Naive thymus-derived CD4-positive, alpha-beta T cell (primary cell): Measurements from ENCODE around the gene METTL27. TPM values are rescaled to one million over a fixed set of nuclear protein-coding genes. Genes with fewer than 3 reads are reported as not detected.

Experiments used
- ATAC-seq: fragments of 150-1000 bp; cut with Tn5 transposase; 2 replicates; pipeline ENCODE4 v1.10.0; 2021; ENCODE audit warnings: mild to moderate bottlenecking, moderate library complexity
- CTCF ChIA-PET: fragments of 350-600 bp; sonication (Branson Sonifier 250); formaldehyde crosslinking; loops from one replicate; lab custom pipeline; 2021; ENCODE audit warnings: antibody characterized with exemption; lab: Charles Lee
- POLR2A ChIA-PET: fragments of 350-600 bp; sonication (Branson Sonifier 250); formaldehyde crosslinking; loops from one replicate; lab custom pipeline; 2021; ENCODE audit warnings: antibody characterized with exemption, inconsistent platforms; lab: Charles Lee
- DNase-seq, 9 donors: peaks; one replicate each; pipeline versions ENCODE4 v3.0.0 to v3.0.0-alpha.2; 2020 to 2022; ENCODE audit warnings: mixed read lengths in 1 of 9
- H3K27ac ChIP-seq: one replicate; pipeline ENCODE4 v1.7.0; 2013; ENCODE audit warnings: mild to moderate bottlenecking, low read depth, low read length, moderate library complexity
- H3K27me3 ChIP-seq, 2 donors: one replicate each; pipeline ENCODE4 v1.7.0; 2013; ENCODE audit warnings: low read length in 2 of 2, mild to moderate bottlenecking in 2 of 2, moderate library complexity in 2 of 2; ENCODE audit not compliant: control insufficient read depth in 2 of 2, insufficient read depth in 2 of 2
- H3K36me3 ChIP-seq, 3 experiments: 1 replicate in 2 of 3; 2 replicates in 1 of 3; pipeline ENCODE4 v1.7.0; 2013; ENCODE audit warnings: low read length in 3 of 3, mild to moderate bottlenecking in 3 of 3, moderate library complexity in 1 of 3; ENCODE audit not compliant: insufficient read depth in 3 of 3, control insufficient read depth in 2 of 3
- H3K4me1 ChIP-seq, 2 donors: one replicate each; pipeline ENCODE4 v1.7.0; 2013; ENCODE audit warnings: low read length in 2 of 2, mild to moderate bottlenecking in 2 of 2, moderate library complexity in 1 of 2; ENCODE audit not compliant: control insufficient read depth in 2 of 2, insufficient read depth in 2 of 2
- H3K4me3 ChIP-seq: 2 replicates; pipeline ENCODE4 v1.7.0; 2013; ENCODE audit warnings: mild to moderate bottlenecking, low read length
- H3K9me3 ChIP-seq, 3 experiments: 1 replicate in 2 of 3; 2 replicates in 1 of 3; pipeline ENCODE4 v1.7.0; 2013; ENCODE audit warnings: low read length in 3 of 3; ENCODE audit not compliant: control insufficient read depth in 2 of 3
- H3K27ac Mint-ChIP-seq, 9 donors: one replicate each; pipeline ENCODE4 v1.8.0; 2020 to 2022; ENCODE audit warnings: mixed read lengths in 9 of 9, mild to moderate bottlenecking in 8 of 9, moderate library complexity in 5 of 9, inconsistent platforms in 2 of 9
- H3K27me3 Mint-ChIP-seq, 5 donors: one replicate each; pipeline ENCODE4 v1.8.0; 2021 to 2022; ENCODE audit warnings: mixed read lengths in 5 of 5, mild to moderate bottlenecking in 1 of 5
- H3K36me3 Mint-ChIP-seq, 5 donors: one replicate each; pipeline ENCODE4 v1.8.0; 2020 to 2022; ENCODE audit warnings: mixed read lengths in 5 of 5, mild to moderate bottlenecking in 3 of 5, inconsistent platforms in 1 of 5
- H3K4me1 Mint-ChIP-seq, 7 donors: one replicate each; pipeline ENCODE4 v1.8.0; 2020 to 2022; ENCODE audit warnings: mixed read lengths in 7 of 7, mild to moderate bottlenecking in 3 of 7, inconsistent platforms in 1 of 7
- H3K4me3 Mint-ChIP-seq, 10 donors: one replicate each; pipeline ENCODE4 v1.8.0; 2020 to 2022; ENCODE audit warnings: mild to moderate bottlenecking in 10 of 10, mixed read lengths in 10 of 10, moderate library complexity in 6 of 10, inconsistent platforms in 2 of 10
- H3K9me3 Mint-ChIP-seq, 11 donors: one replicate each; pipeline ENCODE4 v1.8.0; 2020 to 2022; ENCODE audit warnings: mixed read lengths in 11 of 11, mild to moderate bottlenecking in 4 of 11, inconsistent platforms in 1 of 11, moderate library complexity in 1 of 11
- intact Hi-C, 2 donors: fragments of 100-400 bp; cut with micrococcal nuclease; formaldehyde crosslinking; loops; one replicate each; pipeline ENCODE4 v1.15.1; 2023
- polyA plus RNA-seq, 2 donors: library from polyadenylated mRNA; unstranded; fragments of 300-500 nt; fragmentation: Illumina TruSeq; gene quantifications; one replicate each; pipeline ENCODE4 v1.2.3, GENCODE V29; 2021
- total RNA-seq, 6 experiments: library from RNA in 5 of 6; stranded (reverse) in 5 of 6; gene quantifications; 1 replicate in 5 of 6; 2 replicates in 1 of 6; pipeline ENCODE4 v1.2.3 and lab custom pipeline; 2021 to 2026

The METTL27 gene
- total and polyA plus RNA-seq, 7 experiments from 2014 or later = 1.5 to 7.4 (median 2.9) TPM

DNA sequence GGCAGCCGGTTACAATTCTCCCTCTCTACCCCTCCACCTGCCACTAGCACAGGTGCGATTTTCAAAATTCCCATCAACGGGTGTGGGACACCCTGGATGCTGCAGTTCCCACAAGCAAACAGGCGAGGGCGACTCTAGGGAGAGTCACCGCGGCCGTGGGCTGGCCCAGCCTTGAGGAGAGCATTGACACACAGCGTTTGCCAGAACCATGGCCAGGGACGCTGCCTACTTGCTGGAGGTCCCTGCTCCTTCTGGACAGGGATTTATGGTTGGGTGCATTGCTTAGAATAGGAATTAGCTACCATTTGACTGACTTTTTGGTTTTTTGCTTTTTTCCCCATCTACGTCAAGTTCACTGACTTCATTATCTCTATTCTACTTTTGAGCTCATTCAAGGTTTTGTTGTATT lies 30.6 kb downstream of the METTL27 start:
- peaks cover 3 to 14% (median 13%) of the 10 kb centered on the region in 5 donors for H3K27me3 Mint-ChIP-seq
- POLR2A ChIA-PET = interaction anchor here (0.6 to 0.7 kb wide), 2 partner anchors 11 to 30 kb away, joined by 3 read pairs; no protein-coding TSS in a partner anchor
- peaks cover 0 to 2% (median 0%) of the 10 kb centered on the region in 7 donors for H3K4me1 Mint-ChIP-seq
- no peak overlapping the region for H3K4me3 Mint-ChIP-seq
- Histone ChIP-seq H3K27ac (no peak overlapping the region), H3K4me3 (no peak overlapping the region), H3K36me3 (no peaks in the 10 kb centered on the region), H3K4me1 (no peaks in the 10 kb centered on the region), H3K27me3 (no peaks in the 10 kb centered on the region), H3K9me3 (peaks cover 0 to 10% (median 0%) of the 10 kb centered on the region in 3 experiments)
- DNase-seq (peak in 7 of 9 donors; percentile 17 to 66 (median 29)), ATAC-seq (peak; percentile 86)
- peaks cover 0 to 4% (median 0%) of the 10 kb centered on the region in 5 donors for H3K36me3 Mint-ChIP-seq
- CTCF ChIA-PET = interaction anchor here (1.6 kb wide), 1 partner anchor 43 kb away, joined by 9 read pairs; no protein-coding TSS in a partner anchor
- intact Hi-C loops = loop anchor here in 1 of 2 donors (1.0 kb wide), 1 partner anchor 44 kb away; no protein-coding TSS in a partner anchor
- no peak overlapping the region for H3K27ac Mint-ChIP-seq
- H3K9me3 Mint-ChIP-seq = peaks cover 0 to 16% (median 5%) of the 10 kb centered on the region in 11 donors

GRCh38 chr7:73810998-73811360 lies 31.3 kb downstream of the METTL27 start:
- Histone ChIP-seq H3K27me3 (no peaks in the 10 kb centered on the region), H3K36me3 (no peaks in the 10 kb centered on the region), H3K4me3 (no peak overlapping the region), H3K4me1 (no peaks in the 10 kb centered on the region), H3K27ac (no peak overlapping the region), H3K9me3 (peaks cover 0 to 10% (median 0%) of the 10 kb centered on the region in 3 experiments)
- peaks cover 0 to 16% (median 5%) of the 10 kb centered on the region in 11 donors for H3K9me3 Mint-ChIP-seq
- ATAC-seq = no peak
- no peak for DNase-seq
- intact Hi-C loops = loop anchor here in 1 of 2 donors (1.0 kb wide), 1 partner anchor 44 kb away; no protein-coding TSS in a partner anchor
- H3K27me3 Mint-ChIP-seq = peaks cover 3 to 14% (median 13%) of the 10 kb centered on the region in 5 donors
- H3K36me3 Mint-ChIP-seq = peaks cover 0 to 4% (median 0%) of the 10 kb centered on the region in 5 donors
- POLR2A ChIA-PET = no interaction called here
- H3K4me3 Mint-ChIP-seq = no peak overlapping the region
- peaks cover 0 to 2% (median 0%) of the 10 kb centered on the region in 7 donors for H3K4me1 Mint-ChIP-seq
- H3K27ac Mint-ChIP-seq = no peak overlapping the region
- CTCF ChIA-PET = interaction anchor here (1.6 kb wide), 1 partner anchor 44 kb away, joined by 9 read pairs; no protein-coding TSS in a partner anchor

DNA sequence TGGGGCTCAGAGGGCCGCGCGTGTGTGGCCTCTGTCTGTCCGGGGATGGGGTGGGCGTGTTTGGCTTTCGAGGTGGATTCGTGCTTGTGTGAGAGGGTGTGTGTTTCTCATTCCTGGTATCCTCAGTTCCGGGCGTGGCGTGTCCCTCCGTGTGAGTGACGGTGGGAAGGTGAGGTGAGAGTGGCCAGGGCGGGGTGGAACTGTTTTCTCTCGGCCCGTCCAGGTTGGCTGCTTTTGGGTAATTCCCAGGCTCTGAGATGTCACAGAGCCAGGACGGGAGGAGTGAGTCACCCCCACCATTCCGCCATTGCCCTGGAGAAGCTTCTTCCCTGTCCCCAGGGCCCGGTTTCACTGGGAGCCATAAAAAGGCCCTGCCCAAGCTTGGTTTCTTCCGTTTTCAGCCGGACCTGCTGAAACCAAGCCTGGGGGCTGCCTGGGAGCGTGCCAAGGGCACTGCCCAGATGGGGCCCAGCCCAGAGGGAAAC lies 32.8 kb downstream of the METTL27 start:
- ATAC-seq (no peak), DNase-seq (no peak)
- peaks cover 0 to 2% (median 0%) of the 10 kb centered on the region in 7 donors for H3K4me1 Mint-ChIP-seq
- peaks cover 0 to 4% (median 0%) of the 10 kb centered on the region in 5 donors for H3K36me3 Mint-ChIP-seq
- Histone ChIP-seq H3K4me1 (no peaks in the 10 kb centered on the region), H3K27ac (no peak overlapping the region), H3K4me3 (no peak overlapping the region), H3K9me3 (peaks cover 0 to 10% (median 0%) of the 10 kb centered on the region in 3 experiments), H3K27me3 (no peaks in the 10 kb centered on the region), H3K36me3 (no peaks in the 10 kb centered on the region)
- peaks cover 0 to 13% (median 5%) of the 10 kb centered on the region in 11 donors for H3K9me3 Mint-ChIP-seq
- CTCF ChIA-PET = interaction anchor here (0.5 kb wide), 1 partner anchor 46 kb away, joined by 3 read pairs; no protein-coding TSS in a partner anchor
- peaks cover 2 to 13% (median 10%) of the 10 kb centered on the region in 5 donors for H3K27me3 Mint-ChIP-seq
- no peak overlapping the region for H3K27ac Mint-ChIP-seq
- intact Hi-C loops = no loop called here
- POLR2A ChIA-PET = no interaction called here
- no peak overlapping the region for H3K4me3 Mint-ChIP-seq

DNA sequence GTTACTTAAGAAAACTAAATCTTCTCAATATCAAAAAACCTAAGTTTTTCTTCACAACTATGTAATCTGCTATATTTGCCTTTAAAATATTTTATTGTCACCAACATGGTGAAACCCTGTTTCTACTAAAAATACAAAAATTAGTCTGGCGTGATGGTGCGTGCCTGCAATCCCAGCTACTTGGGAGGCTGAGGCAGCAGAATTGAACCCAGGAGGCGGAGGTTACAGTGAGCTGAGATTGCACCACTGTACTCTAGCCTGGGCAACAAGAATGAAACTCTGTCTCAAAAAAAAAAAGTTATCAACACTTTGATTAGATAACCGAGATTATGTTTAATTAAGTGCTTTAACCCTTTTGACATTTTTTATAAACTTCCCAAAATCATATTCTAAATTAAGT lies 39.9 kb downstream of the METTL27 start:
- H3K36me3 Mint-ChIP-seq = no peaks in the 10 kb centered on the region
- intact Hi-C loops = no loop called here
- ChIA-PET POLR2A (no interaction called here), CTCF (no interaction called here)
- Histone ChIP-seq H3K9me3 (no peaks in the 10 kb centered on the region), H3K27me3 (no peaks in the 10 kb centered on the region), H3K4me3 (no peak overlapping the region), H3K4me1 (no peaks in the 10 kb centered on the region), H3K36me3 (no peaks in the 10 kb centered on the region), H3K27ac (no peak overlapping the region)
- H3K27me3 Mint-ChIP-seq = peaks cover 0 to 5% (median 0%) of the 10 kb centered on the region in 5 donors
- no peak overlapping the region for H3K27ac Mint-ChIP-seq
- H3K4me1 Mint-ChIP-seq = no peaks in the 10 kb centered on the region
- no peak for DNase-seq
- ATAC-seq = no peak
- H3K4me3 Mint-ChIP-seq = no peak overlapping the region
- H3K9me3 Mint-ChIP-seq = peaks cover 0 to 3% (median 0%) of the 10 kb centered on the region in 11 donors

DNA sequence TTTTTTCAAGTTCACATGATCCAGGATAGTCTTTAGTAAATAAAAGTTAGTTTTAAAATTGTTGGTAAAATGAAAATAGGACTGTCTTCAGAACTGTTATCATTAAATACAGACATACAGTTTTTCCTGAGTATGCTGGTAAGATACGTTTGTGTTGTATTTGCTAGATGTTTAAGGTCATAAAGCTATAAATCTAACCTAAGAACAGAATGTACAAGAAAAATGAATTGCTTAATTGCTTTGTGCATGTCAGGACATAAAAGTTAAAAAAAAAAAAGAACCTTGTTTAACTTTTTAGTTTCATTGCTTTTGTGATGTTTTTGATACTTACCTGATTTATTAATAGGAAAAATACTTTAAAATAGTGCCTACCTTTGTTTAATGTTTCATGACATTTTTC lies 40.7 kb downstream of the METTL27 start:
- H3K27ac ChIP-seq = no peak overlapping the region
- peaks cover 0 to 3% (median 0%) of the 10 kb centered on the region in 11 donors for H3K9me3 Mint-ChIP-seq
- DNase-seq = no peak
- POLR2A ChIA-PET = no interaction called here
- H3K36me3 ChIP-seq = no peaks in the 10 kb centered on the region
- H3K27me3 ChIP-seq = no peaks in the 10 kb centered on the region
- no peaks in the 10 kb centered on the region for H3K4me1 Mint-ChIP-seq
- peaks cover 0 to 5% (median 0%) of the 10 kb centered on the region in 5 donors for H3K27me3 Mint-ChIP-seq
- no peak overlapping the region for H3K27ac Mint-ChIP-seq
- CTCF ChIA-PET = no interaction called here
- no peak for ATAC-seq
- no peaks in the 10 kb centered on the region for H3K9me3 ChIP-seq
- H3K4me3 Mint-ChIP-seq = no peak overlapping the region
- H3K4me3 ChIP-seq = no peak overlapping the region
- no peaks in the 10 kb centered on the region for H3K4me1 ChIP-seq
- intact Hi-C loops = no loop called here
- no peaks in the 10 kb centered on the region for H3K36me3 Mint-ChIP-seq

GRCh38 chr7:73799282-73800141 lies 42.8 kb downstream of the METTL27 start:
- Histone ChIP-seq H3K36me3 (no peaks in the 10 kb centered on the region), H3K27ac (no peak overlapping the region), H3K27me3 (no peaks in the 10 kb centered on the region), H3K4me3 (no peak overlapping the region), H3K9me3 (no peaks in the 10 kb centered on the region), H3K4me1 (no peaks in the 10 kb centered on the region)
- intact Hi-C loops = no loop called here
- ChIA-PET CTCF (no interaction called here), POLR2A (no interaction called here)
- Mint-ChIP-seq H3K9me3 (peaks cover 0 to 4% (median 0%) of the 10 kb centered on the region in 11 donors), H3K27ac (no peak overlapping the region), H3K4me3 (no peak overlapping the region), H3K27me3 (peaks cover 0 to 19% (median 9%) of the 10 kb centered on the region in 5 donors), H3K36me3 (no peaks in the 10 kb centered on the region), H3K4me1 (no peaks in the 10 kb centered on the region)
- DNase-seq = no peak
- no peak for ATAC-seq
